ENCODE data around the gene RPTOR. TPM values are rescaled to one million over a fixed set of nuclear protein-coding genes. Genes with fewer than 3 reads are reported as not detected.

Gene RPTOR
- polyA plus RNA-seq, 12 donors, result 16.0 to 34.1 (median 21.6) TPM; not detected in 1

DNA sequence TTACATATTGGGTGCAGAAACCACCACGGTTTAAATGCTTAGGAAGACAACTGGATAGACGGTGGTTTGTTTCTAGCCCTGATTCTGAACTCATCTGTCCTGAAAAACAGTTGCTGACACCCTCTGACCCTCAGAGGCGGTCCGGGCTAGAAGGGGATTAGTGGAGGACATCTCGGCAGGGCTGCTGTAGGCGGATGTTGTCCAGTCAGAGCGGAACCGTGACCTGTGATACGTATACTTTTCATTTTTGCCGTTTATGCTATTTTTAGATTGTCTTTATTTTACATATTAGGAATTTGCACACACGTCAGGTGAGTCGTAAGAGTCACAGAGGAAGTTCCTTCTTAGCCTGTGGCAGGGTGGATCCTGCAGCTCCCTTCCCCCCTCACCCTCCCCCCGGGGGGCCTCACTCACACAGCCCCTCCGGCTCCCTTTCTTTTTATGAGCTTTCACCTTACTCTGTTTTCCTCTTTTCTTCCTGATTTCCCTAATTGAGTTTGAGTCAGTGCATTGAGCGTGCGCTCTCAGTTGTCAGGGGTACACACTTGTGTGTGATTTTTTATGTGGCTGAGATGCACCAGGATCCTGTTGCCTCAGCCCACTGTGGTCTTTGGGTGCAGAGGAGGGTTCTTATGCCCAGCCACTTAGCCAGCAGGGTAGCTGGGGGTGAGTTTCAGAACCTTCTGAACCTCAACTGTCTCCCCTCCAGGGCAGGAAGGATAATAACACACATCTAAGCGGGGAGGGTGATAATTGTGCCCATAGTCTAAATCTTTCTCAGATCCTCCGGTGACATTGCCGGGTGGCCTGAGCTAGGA lies 236.0 kb downstream of the RPTOR start:
- no peak for DNase-seq

DNA sequence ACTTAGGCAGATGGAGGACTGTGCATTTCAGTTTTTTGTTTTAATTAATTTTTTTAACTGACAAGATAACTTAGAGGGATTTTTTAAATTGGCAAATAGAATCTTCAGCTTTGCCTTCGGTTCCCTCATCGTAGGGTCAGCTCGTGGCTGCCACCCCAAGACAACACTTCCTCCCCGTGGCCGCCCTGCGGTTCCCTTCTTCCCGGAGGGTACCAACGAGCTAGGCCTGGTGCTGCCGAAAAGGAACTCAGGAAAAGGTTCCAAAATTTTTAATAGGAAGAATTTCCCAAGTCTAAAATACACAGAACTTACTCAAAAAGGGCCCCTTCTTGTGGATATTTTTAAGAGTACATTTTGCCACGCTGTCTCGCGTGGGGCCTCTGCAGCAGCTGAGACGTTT lies 236.6 kb downstream of the RPTOR start:
- DNase-seq, result no peak

DNA sequence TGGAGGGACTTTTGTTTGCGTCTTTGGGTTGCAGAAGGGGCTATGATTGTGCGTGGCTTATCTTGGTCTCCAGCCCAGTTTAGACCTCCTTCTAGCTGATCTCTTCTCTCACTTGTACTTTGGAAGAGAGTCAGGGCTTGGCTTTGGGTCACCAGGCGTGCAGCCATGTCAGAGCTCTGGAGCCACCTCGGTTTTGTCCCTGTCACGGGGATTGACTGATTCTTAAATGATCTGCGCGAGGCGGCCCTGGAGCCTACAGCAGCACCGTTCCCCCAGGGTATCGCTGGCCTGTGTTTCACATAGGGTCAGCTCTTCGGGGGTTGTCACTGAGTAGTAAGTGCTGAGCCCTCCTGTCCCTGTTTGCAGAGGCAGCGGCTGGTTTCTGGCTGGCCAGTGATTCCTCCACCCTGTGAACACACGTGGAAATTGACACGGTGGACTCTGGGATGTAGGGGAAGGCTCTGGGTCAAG lies 237.2 kb downstream of the RPTOR start:
- no peak for DNase-seq

DNA sequence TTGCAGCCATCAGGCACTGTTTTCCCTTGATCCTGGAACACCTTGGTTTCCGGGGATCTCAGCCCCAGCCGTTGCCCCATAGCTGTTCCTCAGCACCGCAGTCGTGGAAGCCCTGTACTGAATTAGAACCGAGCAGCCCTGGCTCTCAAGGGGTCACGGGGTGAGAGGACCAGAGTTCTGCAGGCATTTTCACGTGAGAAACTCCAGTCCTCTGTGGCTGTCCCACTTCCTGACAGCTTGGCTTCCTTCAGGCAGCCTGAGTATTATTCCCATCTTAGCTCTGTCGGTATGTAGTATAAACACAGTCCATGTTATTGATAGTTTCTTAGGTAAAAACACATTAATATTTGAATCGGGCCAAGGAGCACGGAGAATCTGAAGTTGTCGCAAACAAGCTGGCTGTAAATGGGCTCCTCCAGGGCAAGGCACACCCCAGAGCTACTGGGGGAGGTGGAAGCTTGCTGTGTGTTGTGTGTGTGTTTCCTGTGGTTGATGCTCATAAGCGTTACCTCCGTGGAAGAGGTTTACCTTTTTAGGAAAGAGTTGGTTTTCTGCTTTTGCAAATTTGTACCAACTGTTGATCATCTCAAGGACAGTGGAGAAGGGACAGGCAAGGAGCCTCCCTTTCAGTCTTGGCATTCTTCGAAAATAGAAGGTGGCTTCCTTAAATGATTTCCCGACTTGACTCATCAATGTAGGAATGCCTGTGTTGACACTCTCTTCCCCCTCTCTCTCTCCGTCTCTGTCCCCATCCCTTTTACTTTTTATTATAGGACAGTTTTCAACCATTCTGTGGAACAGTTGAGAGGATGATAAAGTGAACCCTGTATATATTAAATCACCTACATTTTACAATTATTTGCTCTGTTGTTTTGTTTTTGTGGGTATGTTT lies 238.1 kb downstream of the RPTOR start:
- DNase-seq, result no peak

DNA sequence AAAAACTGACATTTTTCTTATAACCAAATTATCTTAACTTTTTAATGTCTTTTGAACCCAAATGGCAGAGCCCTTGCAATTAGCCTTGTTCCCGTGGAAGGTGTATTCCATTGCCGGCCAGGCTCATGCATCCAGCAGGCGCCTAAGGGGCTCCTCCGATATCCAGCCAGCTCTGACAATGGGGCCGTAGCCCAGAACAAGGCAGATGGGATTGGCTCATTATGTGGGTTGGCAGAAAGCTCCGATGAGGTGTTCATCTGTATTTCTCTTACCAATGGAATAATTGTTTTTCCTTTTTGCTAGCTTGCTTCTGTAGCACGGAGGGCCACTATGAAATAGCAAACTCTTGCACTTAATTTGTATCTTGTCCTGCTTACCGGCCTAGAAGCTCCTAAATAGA lies 238.8 kb downstream of the RPTOR start:
- peak; percentile 48 for DNase-seq

GRCh38 chr17:80783971-80784370 lies 239.3 kb downstream of the RPTOR start:
- DNase-seq, result no peak

GRCh38 chr17:80785477-80786178 lies 241.0 kb downstream of the RPTOR start:
- no peak for DNase-seq

DNA sequence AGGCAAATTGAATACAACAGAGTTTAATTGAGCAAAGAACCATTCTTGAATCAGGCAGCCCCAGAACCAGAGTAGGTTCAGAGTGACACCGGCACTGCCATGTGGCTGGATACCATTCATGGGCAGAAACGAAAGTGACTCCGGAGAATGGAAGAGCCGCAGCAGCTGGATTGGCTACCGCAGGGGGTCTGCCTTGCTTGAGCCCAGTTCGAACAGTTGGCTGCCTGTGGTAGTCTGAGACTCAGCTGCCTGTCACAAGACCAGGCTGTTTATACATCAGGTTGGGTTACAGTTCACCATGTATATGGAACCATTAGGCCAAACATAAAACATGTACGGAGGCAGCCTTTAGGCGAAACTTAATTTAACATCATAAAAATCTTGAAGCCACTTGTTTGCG lies 241.8 kb downstream of the RPTOR start:
- DNase-seq, result no peak

GRCh38 chr17:80786887-80787286 lies 242.2 kb downstream of the RPTOR start:
- DNase-seq, result no peak

DNA sequence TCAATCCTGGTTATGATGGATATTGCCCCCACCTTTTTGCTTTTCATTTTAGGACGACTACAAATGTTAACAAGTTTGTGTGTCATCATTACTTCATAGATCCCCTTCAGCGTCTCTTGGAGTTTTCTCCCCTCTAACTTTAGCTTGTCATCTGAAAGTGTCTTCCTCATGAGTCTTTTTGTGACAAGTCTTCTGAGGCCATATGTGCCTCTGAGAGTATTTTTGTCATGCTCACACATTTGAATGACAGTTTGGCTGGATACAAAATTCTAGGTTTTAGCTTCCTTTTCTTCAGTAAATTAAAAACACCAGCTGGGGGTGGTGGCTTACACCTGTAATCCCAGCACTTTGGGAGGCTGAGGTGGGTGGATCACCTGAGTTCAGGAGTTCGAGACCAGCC lies 243.2 kb downstream of the RPTOR start:
- no peak for DNase-seq

- no peak for DNase-seq
Measured at GRCh38 chr17:80789356-80789902, 244.8 kb downstream of the RPTOR start.

DNA sequence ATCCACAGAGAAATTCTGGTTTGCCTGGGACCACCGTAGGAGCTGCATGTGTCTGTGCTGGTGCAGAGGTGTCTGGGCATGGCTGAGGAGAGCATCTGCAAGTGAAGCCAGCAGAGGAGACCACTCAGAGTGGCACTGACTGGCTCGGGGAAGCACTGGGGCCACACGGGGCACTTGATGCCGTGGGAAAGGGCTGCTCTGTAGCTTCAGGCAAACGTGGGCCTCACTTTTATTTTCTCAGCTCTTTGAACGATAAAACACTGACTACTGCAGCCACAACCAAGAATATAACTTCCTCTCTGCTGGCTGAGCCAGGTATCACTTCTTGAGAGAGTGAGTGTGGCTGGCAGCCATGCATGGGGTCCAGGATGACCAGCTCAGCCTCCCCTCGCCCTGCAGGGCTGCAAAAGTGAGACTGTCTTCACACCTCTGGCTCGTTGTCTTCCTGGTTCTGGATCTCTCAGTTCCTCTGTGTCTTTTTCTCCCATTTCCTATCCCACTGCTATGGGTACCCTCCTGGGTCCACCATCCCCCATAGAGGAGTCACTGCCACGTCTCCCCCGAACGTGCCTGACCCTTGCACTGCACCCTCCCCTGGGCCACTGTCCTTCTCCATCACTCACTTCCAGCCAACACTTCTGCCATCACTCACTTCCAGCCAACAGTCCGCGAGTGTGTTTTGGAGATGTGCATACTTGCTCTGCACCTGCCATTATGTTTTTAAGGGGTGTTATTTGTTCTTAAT lies 245.6 kb downstream of the RPTOR start:
- DNase-seq, result no peak

GRCh38 chr17:80790981-80791742 lies 246.5 kb downstream of the RPTOR start:
- no peak for DNase-seq

- no peak for DNase-seq
Measured at GRCh38 chr17:80791758-80792284, 247.2 kb downstream of the RPTOR start.

- DNase-seq, result no peak
Measured at GRCh38 chr17:80792373-80792781, 247.7 kb downstream of the RPTOR start.

GRCh38 chr17:80793421-80793820 lies 248.8 kb downstream of the RPTOR start:
- DNase-seq, result no peak

- no peak for DNase-seq
Measured at GRCh38 chr17:80793851-80794267, 249.2 kb downstream of the RPTOR start.

- DNase-seq, result no peak
Measured at GRCh38 chr17:80794281-80795089, 249.8 kb downstream of the RPTOR start.

- no peak for DNase-seq
Measured at GRCh38 chr17:80795090-80795580, 250.5 kb downstream of the RPTOR start.

Data from muscle of arm (tissue), 12 donors.